GM12865 (cell line): ENCODE data around the gene THOC2.
"Not testable (repeated sequence)": the region's sequence is repeated elsewhere in the genome, so short reads cannot be mapped to it uniquely, and the experiment has no call there.

Experiments
- DNase-seq: peaks from one replicate; pipeline ENCODE4 v3.0.0; 2010; ENCODE audit warnings: low read depth
- H3K4me3 ChIP-seq: 2 replicates; pipeline ENCODE4 v1.5.1; 2011; ENCODE audit warnings: mild to moderate bottlenecking, low read depth, low read length, control low read depth
- TF ChIP-seq, protein P1 (sequence below): IDR thresholded peaks from 2 replicates; pipeline ENCODE4 v1.5.1; 2011; ENCODE audit warnings: low read length, control low read depth, low read depth, inconsistent platforms; ENCODE audit not compliant: insufficient read depth; ENCODE audit errors: missing control alignments

THOC2 gene

GRCh38 chrX:123732670-123733363 lies at the start of gene THOC2:
THOC2 (minus strand) TSS chrX:123733052; CDS start chrX:123733022, 30 bp downstream.
- TF ChIP-seq, protein P1, sequence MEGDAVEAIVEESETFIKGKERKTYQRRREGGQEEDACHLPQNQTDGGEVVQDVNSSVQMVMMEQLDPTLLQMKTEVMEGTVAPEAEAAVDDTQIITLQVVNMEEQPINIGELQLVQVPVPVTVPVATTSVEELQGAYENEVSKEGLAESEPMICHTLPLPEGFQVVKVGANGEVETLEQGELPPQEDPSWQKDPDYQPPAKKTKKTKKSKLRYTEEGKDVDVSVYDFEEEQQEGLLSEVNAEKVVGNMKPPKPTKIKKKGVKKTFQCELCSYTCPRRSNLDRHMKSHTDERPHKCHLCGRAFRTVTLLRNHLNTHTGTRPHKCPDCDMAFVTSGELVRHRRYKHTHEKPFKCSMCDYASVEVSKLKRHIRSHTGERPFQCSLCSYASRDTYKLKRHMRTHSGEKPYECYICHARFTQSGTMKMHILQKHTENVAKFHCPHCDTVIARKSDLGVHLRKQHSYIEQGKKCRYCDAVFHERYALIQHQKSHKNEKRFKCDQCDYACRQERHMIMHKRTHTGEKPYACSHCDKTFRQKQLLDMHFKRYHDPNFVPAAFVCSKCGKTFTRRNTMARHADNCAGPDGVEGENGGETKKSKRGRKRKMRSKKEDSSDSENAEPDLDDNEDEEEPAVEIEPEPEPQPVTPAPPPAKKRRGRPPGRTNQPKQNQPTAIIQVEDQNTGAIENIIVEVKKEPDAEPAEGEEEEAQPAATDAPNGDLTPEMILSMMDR: peak; percentile 31
- peak; percentile 88 for DNase-seq
- H3K4me3 ChIP-seq: peak within 1 kb of the TSS; percentile 78

- not testable (repeated sequence) for DNase-seq, H3K4me3 ChIP-seq
These were observed 48.9 kb upstream of the THOC2 start for GRCh38 chrX:123781786-123782185.

DNA sequence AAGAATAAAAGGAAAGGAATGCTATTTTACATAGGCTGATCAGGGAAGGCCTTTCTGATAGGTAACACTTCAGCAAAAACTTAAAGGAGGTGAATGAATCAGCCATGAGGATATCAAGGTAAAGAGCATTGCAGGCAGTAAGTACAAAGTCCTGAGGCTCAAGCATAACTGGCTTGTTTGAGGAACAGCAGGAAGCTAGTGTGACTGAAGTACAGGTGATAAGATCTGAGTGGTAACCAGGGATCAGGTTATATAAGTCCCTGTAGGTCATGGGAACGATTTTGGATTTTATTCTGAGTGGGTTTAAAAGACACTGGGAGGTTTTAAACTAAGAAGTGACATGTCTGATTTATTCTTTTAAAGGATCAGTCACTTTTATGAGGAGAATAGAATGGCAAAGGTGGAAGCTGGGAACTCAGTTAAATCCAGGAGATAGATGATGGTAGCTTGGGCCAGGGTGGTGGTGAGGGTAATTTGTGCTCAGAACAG lies 47.1 kb upstream of the THOC2 start:
- TF ChIP-seq, protein P1: no peak
- no peak for DNase-seq

DNA sequence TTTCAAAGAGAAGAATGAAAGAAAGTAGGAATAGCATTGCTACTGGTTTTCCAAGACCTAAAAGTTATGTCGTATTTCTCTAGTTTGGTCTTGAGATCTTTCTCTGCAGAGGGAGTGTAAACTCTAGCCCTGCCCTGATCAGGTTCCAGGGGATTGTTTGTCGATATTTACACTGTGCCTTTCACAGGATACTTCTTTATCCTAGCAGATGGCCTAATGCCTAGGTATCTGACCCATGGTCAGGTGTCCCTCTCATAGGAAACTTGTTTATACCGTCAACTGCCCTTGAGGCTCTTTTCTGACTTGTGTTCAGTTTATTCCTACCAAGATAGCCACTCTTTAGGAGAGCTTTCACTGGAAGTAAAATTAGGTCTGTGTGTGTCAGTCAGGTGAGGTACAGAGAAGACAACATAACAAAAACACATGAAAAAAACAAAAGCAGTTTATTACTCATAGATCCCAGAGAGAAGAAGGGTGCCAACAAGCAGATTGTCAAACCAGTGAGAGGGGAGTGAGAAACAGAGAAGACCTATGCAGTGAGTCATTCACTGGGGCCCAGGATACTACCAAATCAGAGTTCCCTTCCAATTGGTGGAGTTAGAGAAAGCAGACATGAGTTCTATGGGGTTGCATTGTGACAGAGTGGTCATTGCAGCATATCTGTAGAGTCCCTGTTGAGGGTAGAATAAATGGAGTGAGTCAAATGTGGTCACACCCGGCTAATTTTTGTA lies 40.6 kb upstream of the THOC2 start:
- H3K4me3 ChIP-seq: no peak overlapping the region
- TF ChIP-seq, protein P1: no peak
- DNase-seq: no peak

More for the DNA sequence above, 47.1 kb upstream of the THOC2 start:
- no peak overlapping the region for H3K4me3 ChIP-seq

GRCh38 chrX:123771449-123772064 lies 38.7 kb upstream of the THOC2 start:
- TF ChIP-seq, protein P1: no peak
- DNase-seq: no peak
- H3K4me3 ChIP-seq: no peak overlapping the region

DNA sequence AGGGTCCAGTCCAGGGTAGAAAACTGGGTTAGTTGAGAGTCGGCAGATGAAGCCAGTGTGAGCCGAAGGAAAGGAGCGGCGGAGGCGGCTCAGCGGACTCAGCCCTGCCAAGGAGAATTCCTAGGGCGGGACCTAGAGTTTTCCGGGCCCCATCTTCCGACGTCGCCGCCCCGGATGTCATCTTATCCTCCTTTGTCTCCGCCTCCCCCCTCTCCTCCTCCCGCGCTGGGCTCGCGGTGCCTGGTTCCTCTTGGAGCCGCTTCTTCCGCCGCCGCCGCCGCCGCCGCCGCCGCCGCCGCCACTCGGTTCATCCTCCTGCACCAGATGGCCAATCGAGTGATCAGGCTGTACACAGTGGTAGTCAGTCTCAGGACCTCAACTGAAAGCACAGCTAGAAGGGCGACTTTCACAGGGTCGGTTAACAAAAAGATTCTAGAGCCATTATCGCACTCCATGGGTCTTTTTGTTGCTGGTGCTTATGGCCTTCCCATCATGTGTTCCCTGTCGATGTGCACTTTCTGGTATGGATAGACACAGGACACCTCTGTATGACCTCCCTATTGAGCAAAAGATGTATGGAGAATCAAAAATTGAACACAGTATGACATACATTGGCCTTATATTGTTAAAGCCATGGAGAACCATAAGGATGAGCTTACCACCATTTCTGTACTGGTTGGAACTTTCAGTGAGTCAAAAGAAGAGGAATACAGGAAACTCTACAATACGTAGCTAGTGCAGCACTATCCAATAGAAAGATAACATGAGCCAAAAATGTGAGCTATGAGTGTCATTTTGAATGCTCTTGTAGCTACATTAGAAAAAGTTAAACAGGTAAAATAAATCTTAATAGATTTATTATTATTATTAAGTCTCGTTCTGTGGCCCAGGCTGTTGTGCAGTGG lies 32.4 kb upstream of the THOC2 start:
- DNase-seq: peak; percentile 83
- peak overlapping the region; percentile 60 for H3K4me3 ChIP-seq
- TF ChIP-seq, protein P1: no peak

GRCh38 chrX:123759849-123760248 lies 27.0 kb upstream of the THOC2 start:
- DNase-seq, H3K4me3 ChIP-seq: not testable (repeated sequence)

- not testable (repeated sequence) for H3K4me3 ChIP-seq, DNase-seq
These were observed 24.9 kb upstream of the THOC2 start for GRCh38 chrX:123757794-123758193.
